Spinal cord (tissue), 10 donors: ENCODE measurements around the gene ALS2CL. TPM values are rescaled to one million over a fixed set of nuclear protein-coding genes. Genes with fewer than 3 reads are reported as not detected.

Source experiments
- DNase-seq, 6 donors: peaks; one replicate each; pipeline versions ENCODE4 v3.0.0 to v3.0.0-alpha.2; 2013 to 2015; ENCODE audit warnings: low spot score in 6 of 6, low read depth in 4 of 6
- H3K27ac ChIP-seq: one replicate; pipeline ENCODE4 v1.5.1; 2013; ENCODE audit warnings: low read depth, low read length, control low read depth
- H3K27me3 ChIP-seq: one replicate; pipeline ENCODE4 v1.6.1; 2013; ENCODE audit warnings: low read length; ENCODE audit not compliant: control insufficient read depth, insufficient read depth
- H3K36me3 ChIP-seq: one replicate; pipeline ENCODE4 v1.6.1; 2013; ENCODE audit warnings: low read length; ENCODE audit not compliant: control insufficient read depth, insufficient read depth
- H3K4me1 ChIP-seq: one replicate; pipeline ENCODE4 v1.6.1; 2013; ENCODE audit warnings: low read length; ENCODE audit not compliant: control insufficient read depth, insufficient read depth
- H3K4me3 ChIP-seq: one replicate; pipeline ENCODE4 v1.5.1; 2013; ENCODE audit warnings: low read depth, low read length, control low read depth
- H3K9me3 ChIP-seq: one replicate; pipeline ENCODE4 v1.6.1; 2013; ENCODE audit warnings: low read length; ENCODE audit not compliant: control insufficient read depth, insufficient read depth
- WGBS: methylation state at CpG from one replicate; pipeline ENCODE4 v1.1.5; 2013; ENCODE audit warnings: missing lambda C conversion rate; ENCODE audit not compliant: insufficient coverage; 5-methylcytosine and 5-hydroxymethylcytosine counted together
- polyA plus RNA-seq, 2 donors: library from polyadenylated mRNA; unstranded; fragments of 120-200 nt; gene quantifications; one replicate each; pipeline ENCODE4 v1.2.1, GENCODE V29; 2013; ENCODE audit not compliant: insufficient read length in 2 of 2
- total RNA-seq, 2 donors: library from RNA; depleted of rRNA in 1 of 2; stranded (reverse); fragments of 120-200 nt in 1 of 2; fragments of >200 nt in 1 of 2; gene quantifications; one replicate each; pipeline versions ENCODE4 v1.2.3 to v1.2.4, GENCODE V29; 2013 to 2014
- donor health status: healthy.

The ALS2CL gene
- total and polyA plus RNA-seq, 4 donors = 5.3 to 8.3 (median 5.9) TPM

DNA sequence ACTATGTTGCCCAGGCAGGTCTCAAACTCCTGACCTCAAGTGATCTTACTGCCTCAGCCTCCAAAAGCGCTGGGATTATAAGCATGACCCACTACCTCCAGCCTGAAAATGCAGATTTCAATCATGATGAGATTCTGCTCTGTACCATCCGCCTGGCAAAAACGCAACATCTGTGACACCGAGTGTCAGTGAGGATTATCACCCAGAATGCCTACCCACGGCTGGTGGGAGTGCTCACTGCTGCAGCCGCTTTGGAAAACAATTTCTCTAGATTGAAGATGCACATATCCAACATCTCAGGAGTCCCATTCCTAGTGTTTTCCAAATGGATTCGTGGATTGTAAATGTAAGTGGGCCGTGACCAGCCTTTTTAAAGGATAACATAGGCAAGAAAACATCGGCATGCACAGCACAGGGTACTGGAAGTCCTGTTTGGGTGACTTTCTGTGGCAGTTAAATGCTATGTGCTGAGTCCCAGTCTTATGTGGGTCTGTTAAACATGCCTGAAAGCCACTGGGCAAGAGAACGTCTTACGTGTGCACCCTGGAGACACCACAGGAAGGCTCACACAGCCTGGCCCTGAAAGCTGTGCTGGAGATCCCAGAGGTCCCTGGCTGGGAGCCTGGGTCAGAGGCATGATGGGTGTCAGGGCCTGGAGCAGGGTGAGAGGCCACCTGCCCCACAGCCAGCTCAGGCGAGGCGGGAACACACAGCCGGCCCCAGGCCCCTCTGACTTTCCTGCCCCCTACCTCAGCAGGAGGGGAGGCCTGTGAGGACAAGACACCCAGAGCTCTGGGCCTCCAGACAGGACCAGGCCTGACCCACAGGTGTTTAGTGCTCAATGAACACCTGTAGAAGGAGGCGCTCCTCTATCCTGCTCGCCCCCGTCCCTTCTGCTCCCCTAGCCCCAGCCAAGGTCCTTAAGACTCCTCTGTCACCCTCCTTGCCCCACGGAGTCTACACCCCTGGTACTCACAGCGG, 23.3 kb upstream of the ALS2CL start:
- Histone ChIP-seq H3K4me1 (peaks cover 10% of the 10 kb centered on the region), H3K27ac (no peak overlapping the region), H3K36me3 (peaks cover 12% of the 10 kb centered on the region), H3K4me3 (no peak overlapping the region), H3K27me3 (no peaks in the 10 kb centered on the region), H3K9me3 (peaks cover 3% of the 10 kb centered on the region)
- WGBS = 87% methylated on average over 18 of the region's 19 CpGs
- peak in 1 of 6 donors; percentile 87 for DNase-seq

DNA sequence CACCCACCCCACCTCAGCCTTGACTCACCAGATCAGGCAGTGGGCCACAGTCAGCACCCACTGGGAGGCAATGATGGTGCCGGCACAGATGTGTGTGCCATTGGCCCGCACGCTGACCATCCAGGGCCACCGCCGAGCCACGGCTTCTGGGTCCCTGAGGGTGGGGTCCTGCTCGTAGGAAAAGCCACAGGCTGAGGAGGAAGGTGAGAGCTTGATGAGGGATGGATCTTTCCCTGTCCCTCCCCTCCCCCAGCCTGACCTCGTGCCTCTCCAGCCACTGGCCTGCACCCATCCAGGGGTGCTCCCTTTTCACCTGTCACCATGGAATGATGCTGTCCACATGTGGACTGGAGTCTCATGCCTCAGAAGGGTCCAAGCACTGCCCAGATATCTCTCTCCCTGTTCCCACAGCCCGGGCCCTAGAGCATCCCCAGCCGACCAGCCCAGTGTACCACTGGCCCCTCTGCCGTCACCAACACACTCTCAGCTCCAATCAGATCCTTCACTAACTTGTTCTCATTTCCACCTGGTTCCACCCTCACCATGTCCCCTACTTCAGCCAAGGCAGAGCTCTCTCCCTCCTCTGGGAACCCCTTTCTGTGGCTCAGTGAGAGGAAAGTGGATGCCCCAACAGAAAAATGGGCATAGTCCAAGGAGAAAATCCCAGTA, 22.2 kb upstream of the ALS2CL start:
- 100% methylated on average over 4 of the region's 11 CpGs for WGBS
- H3K4me3 ChIP-seq = no peak overlapping the region
- no peaks in the 10 kb centered on the region for H3K27me3 ChIP-seq
- H3K9me3 ChIP-seq = no peaks in the 10 kb centered on the region
- peaks cover 14% of the 10 kb centered on the region for H3K4me1 ChIP-seq
- no peak for DNase-seq
- no peak overlapping the region for H3K27ac ChIP-seq
- peaks cover 22% of the 10 kb centered on the region for H3K36me3 ChIP-seq

DNA sequence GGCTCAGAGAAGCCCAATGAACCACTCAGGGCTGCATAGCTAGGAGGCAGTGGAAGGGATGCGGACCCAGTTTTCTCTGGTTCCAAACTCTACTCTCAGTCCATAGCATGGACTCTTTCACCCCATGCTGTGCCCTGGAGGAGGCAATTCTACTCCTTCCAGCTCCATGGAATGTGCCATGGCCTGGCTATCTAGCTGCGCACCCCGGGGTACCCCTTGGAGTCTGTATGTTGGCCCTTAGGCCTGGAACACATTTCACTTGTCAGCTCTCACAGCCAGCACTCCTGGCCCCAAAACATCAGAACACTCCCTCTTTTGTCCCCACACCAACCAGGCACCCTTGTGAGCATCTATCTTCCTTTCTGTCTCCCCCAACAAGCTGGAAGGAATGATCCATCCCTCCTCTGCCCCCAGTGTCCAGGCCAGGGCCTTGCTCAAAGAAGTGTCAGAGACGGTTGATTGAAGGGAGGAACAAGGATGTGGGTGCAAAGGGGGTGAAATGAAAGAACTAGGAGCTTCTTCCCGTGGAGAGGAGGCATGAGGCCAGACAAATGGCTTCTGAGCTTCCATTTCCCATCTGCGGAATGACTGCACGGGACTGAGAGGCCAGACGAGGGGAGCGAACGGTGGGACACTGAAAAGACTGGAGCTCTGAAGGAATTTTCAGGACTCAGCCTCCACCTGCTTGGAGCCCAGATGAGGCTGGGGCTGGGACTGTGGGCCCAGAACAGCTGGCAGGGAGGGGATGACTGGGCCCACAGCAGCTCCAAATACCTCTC, 21.4 kb upstream of the ALS2CL start:
- H3K27ac ChIP-seq = no peak overlapping the region
- WGBS = 76% methylated on average over 10 of the region's 10 CpGs
- H3K36me3 ChIP-seq = peaks cover 26% of the 10 kb centered on the region
- H3K9me3 ChIP-seq = no peaks in the 10 kb centered on the region
- DNase-seq = no peak
- H3K4me3 ChIP-seq = no peak overlapping the region
- H3K27me3 ChIP-seq = no peaks in the 10 kb centered on the region
- H3K4me1 ChIP-seq = peaks cover 16% of the 10 kb centered on the region

DNA sequence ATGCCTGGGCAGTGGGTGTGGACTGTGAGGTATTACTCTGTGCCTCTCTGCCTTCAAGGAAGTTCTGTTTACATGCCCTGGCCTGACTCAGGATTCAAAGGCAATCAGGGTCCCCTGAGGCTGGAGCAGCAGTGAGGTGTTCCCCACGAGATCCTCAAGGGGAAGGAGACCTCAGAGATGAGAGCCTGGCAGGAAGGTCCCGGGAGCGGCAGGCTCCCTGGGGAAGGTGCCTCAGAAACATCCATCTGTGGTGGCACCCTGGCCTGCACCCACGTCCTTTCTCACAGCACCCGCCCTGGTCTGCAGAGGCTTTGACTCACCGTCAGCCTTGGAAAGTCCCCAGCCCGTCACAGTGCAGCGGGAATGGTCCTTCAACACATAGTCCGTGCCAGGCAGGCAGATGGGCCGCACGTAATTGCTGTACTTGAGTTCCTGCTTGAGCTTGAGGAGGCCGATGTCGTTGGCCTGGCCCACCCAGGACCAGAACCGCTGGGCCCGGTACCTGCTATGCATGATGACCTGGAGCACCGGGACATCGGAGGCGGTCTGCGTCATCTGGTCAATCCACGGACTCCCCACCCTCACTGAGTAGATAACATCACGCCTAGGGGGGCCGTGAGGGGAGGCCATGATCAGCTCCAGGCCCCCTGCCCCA, 20.5 kb upstream of the ALS2CL start:
- DNase-seq = no peak
- WGBS = 91% methylated on average over 22 of the region's 22 CpGs
- peaks cover 16% of the 10 kb centered on the region for H3K4me1 ChIP-seq
- no peak overlapping the region for H3K27ac ChIP-seq
- H3K36me3 ChIP-seq = peaks cover 35% of the 10 kb centered on the region
- H3K9me3 ChIP-seq = no peaks in the 10 kb centered on the region
- no peak overlapping the region for H3K4me3 ChIP-seq
- H3K27me3 ChIP-seq = no peaks in the 10 kb centered on the region

DNA sequence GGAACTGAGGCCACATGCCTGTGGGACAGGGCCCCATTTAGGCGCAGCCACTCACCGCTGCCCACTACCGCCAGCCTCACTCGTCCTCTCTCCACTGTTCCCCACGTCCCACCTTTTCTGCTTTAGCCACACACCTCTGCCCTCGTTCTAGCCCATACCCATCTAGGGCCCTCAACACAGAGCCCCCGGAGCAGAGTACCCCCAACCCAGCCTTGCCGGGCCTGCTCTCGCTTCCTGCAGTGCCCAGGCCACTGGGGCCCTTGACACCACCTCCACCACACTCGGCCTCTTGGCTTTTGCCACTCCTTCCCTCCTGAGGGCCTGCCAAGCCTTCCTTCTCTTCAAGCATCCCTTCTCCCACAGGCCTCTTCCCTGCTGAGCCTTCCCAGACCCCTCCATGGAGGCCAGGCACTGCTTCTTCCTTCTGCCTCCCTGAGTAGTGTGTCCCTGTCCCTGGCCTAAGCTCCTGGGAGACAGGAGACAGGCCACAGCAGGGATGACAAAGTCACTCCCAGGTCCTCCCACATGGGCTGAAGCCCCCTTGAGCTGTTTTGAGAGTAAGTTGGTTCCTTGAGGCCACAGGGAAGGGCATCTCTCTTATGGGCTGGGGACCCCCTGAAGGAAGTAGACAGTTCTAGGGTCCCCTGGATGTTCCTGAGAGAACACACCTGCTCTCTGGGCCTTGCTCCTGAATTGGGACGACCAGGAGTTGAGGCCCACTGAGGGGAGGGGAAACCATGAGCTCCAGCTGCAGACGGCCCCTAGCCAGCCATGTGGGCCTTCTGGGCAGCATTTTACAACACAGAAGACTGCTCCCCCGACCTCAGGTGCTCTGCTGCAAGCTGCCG, 19.8 kb upstream of the ALS2CL start:
- peaks cover 38% of the 10 kb centered on the region for H3K36me3 ChIP-seq

DNA sequence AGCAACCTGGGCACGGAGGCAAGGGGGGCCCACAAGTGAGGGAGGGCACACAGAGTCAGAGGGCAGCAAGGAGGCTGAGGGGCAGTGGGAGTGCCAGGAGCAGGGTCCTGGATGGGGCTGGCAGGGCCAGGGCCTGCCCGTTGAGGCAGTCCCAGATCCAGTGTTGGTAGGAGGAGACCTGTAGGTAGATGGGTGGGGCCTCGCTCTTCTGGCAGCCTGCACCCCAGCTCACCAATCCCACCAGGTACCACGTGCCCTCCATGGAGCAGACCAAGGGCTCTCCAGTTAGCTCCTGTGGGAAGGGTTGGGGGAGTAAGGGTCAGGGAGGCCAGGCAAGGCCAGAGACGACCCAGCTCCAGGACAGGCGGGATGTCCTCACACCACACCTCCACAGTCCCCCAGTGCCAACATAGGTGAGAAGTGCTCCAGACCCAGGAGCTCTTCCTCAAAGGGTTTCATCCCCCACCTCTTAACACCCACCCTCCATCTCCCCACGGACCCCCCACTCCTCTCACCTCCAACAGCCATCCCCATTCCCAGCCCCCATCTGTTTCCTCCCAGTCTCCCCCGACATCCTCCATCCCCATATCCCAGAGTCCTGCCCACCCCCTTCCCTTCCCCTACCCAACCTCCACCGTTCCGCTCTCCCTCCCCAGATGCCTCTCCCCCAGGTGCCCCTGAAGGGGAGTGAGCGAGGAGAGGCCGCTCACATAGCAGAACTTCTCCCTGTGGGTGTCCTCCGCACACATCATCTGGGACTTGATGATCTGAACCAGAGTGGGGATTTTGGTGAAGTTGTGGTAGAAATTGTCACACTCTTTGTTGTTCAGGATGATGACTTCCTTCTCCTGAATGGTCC, 18.9 kb upstream of the ALS2CL start:
- DNase-seq = no peak

More for the DNA sequence above, 19.8 kb upstream of the ALS2CL start:
- Histone ChIP-seq H3K27me3 (no peaks in the 10 kb centered on the region), H3K4me1 (peaks cover 16% of the 10 kb centered on the region), H3K9me3 (no peaks in the 10 kb centered on the region), H3K27ac (no peak overlapping the region), H3K4me3 (no peak overlapping the region)
- DNase-seq = no peak
- WGBS = 88% methylated on average over 14 of the region's 14 CpGs

GRCh38 chr3:46711760-46712159, 18.3 kb upstream of the ALS2CL start:
- WGBS = 100% methylated on average over 2 of the region's 7 CpGs
- Histone ChIP-seq H3K4me1 (peaks cover 12% of the 10 kb centered on the region), H3K36me3 (peaks cover 46% of the 10 kb centered on the region), H3K27ac (no peak overlapping the region), H3K27me3 (no peaks in the 10 kb centered on the region), H3K4me3 (no peak overlapping the region), H3K9me3 (no peaks in the 10 kb centered on the region)
- DNase-seq = no peak

More for the DNA sequence above, 18.9 kb upstream of the ALS2CL start:
- no peak overlapping the region for H3K4me3 ChIP-seq
- no peak overlapping the region for H3K27ac ChIP-seq
- H3K27me3 ChIP-seq = no peaks in the 10 kb centered on the region
- WGBS = 91% methylated on average over 6 of the region's 13 CpGs
- H3K4me1 ChIP-seq = peaks cover 16% of the 10 kb centered on the region
- H3K9me3 ChIP-seq = no peaks in the 10 kb centered on the region
- peaks cover 41% of the 10 kb centered on the region for H3K36me3 ChIP-seq

- no peak overlapping the region for H3K27ac ChIP-seq
- no peak for DNase-seq
These were observed 17.8 kb upstream of the ALS2CL start for GRCh38 chr3:46711305-46711704.

More at GRCh38 chr3:46711305-46711704, 17.8 kb upstream of the ALS2CL start:
- H3K9me3 ChIP-seq = no peaks in the 10 kb centered on the region
- H3K4me1 ChIP-seq = peaks cover 8% of the 10 kb centered on the region
- 87% methylated on average over 2 of the region's 2 CpGs for whole genome bisulfite sequencing
- H3K27me3 ChIP-seq = no peaks in the 10 kb centered on the region
- no peak overlapping the region for H3K4me3 ChIP-seq
- peaks cover 49% of the 10 kb centered on the region for H3K36me3 ChIP-seq
